HAP-1 (cell line): ENCODE data around the gene TRIM71.

Experiments
- DNase-seq, 2 experiments: peaks; one replicate each; pipeline ENCODE4 v3.0.0-alpha.2; 2016 to 2020; ENCODE audit warnings: low spot score in 2 of 2
- H3K27me3 ChIP-seq: fragments of 250-450 bp; sonication (Bioruptor Pico); 2 replicates; pipeline ENCODE4 v1.5.1; 2020; ENCODE audit warnings: low read depth, mild to moderate bottlenecking, moderate library complexity
- H3K36me3 ChIP-seq: fragments of 250-450 bp; sonication (Bioruptor Pico); replicated peaks from 2 replicates; pipeline ENCODE4 v1.5.1; 2020; ENCODE audit warnings: mild to moderate bottlenecking
- H3K4me1 ChIP-seq: fragments of 250-450 bp; sonication (Bioruptor Pico); 2 replicates; pipeline ENCODE4 v1.5.1; 2020; ENCODE audit warnings: mild to moderate bottlenecking
- H3K4me3 ChIP-seq: fragments of 250-450 bp; sonication (Bioruptor Pico); 2 replicates; pipeline ENCODE4 v1.5.1; 2020; ENCODE audit warnings: mild to moderate bottlenecking, moderate library complexity
- H3K9me3 ChIP-seq: fragments of 250-450 bp; sonication (Bioruptor Pico); 2 replicates; pipeline ENCODE4 v1.5.1; 2020; ENCODE audit warnings: mild to moderate bottlenecking, moderate library complexity
- in situ Hi-C: fragments of 300-500 bp; cut with MboI; formaldehyde crosslinking; loops from 3 replicates; pipeline ENCODE4 v1.14.3; 2020; ENCODE audit warnings: low sequenced_read_pairs, inconsistent platforms, mixed read lengths

The TRIM71 gene

DNA sequence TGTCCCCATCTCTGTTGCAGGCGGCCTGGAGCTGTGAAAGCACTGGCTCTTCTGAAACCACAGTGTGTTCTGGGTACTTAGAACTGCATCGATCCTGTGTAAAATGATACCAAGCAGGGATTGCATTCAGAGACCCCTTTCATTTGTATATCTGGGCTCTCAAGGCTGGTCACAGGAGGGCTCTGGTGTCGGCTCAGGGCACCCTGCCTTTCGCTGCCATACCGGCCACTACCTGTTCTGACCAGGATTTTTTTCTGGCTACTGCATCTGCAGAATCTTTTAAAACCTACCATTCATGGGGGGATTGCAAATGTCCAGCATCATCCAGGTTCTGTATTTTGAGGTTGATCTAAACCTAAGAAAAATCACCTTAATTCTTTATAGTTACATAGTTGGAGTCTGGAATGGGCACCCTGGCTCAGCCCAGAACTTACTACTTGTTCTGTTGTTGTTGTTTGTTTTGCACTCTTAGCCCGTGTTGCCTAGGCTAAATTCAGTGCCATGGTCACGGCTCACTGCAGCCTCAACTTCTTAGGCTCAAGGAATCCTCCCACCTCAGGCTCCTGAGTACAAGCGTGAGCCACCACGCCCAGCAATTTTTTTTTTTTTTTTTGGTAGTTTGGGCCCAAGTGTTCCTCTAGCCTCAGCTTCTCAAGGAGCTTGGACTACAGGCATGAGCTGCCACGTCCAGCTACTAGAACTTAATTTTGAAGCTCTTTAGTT is 52.7 kb downstream of the TRIM71 start:
- no peaks in the 10 kb centered on the region for H3K9me3 ChIP-seq
- H3K27me3 ChIP-seq = no peaks in the 10 kb centered on the region
- peaks cover 32% of the 10 kb centered on the region for H3K4me1 ChIP-seq
- H3K36me3 ChIP-seq = peaks cover 2% of the 10 kb centered on the region; the same call in 1 of the 2 replicates
- H3K4me3 ChIP-seq = no peak overlapping the region
- in situ Hi-C loops = no loop called here
- DNase-seq = no peak

DNA sequence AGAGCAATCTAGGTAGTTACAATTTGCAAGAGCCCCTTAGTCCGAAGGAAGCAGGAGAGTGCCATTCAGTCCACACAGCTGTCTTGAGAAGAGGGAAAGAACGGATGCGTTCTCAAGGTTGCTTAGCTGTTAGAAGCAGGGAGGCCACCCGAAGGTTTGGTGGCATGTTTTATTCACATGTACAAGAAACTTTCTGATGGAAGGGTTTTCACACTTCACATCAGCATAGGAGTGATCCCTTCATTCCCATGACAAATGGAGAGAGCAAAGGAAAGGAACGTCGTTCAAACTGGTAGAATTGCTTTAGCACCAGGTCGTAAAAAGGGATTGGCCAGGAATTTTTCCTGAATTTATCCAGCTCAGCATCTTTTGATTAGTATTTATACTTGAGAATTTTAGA is 53.5 kb downstream of the TRIM71 start:
- DNase-seq = no peak
- Histone ChIP-seq H3K36me3 (peaks cover 6% of the 10 kb centered on the region; the same call in 1 of the 2 replicates), H3K4me3 (no peak overlapping the region), H3K27me3 (no peaks in the 10 kb centered on the region), H3K4me1 (peaks cover 37% of the 10 kb centered on the region), H3K9me3 (no peaks in the 10 kb centered on the region)
- in situ Hi-C loops = no loop called here

DNA sequence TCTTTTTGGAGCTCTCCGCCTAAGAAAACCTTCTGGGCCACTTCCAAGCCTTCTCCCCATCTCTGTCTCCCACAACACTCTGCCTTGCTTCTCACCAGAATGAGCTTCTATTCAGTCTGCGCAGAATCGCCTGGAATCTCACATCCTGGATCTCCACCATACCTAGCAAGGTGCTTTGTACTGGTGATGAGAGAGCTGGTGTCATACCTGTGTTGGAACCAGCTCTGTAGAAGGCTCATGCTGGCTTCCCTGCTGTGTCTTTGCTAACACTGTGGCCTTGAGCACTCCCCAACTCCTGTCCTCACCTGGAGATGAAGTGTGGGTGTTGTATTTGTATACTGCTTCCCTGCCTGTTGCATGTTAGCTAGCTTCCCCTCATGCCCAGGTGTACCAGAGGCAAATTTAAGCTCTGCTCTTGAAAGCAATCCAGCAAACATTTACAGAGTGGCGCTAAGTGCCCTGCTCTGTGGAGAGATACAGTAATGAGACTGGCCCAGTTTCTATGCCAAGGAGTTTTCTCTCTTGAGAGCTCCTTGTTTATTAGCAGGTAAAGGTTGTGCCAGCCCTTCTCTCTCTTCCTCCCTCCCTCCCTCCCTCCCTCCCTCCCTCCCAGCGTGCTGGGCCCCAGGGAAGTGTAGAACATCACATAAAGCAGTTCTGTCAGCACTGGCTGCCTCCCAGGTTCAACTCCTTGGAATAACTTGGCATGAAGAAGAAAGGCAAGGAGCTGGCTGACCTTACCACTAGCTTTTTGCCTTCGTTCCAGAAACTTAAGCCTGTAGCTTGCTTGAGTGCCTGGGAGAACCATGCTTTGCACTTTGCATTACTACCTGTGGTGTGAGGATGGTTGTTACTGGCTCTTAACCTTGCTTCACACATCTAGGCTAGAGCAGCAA is 54.9 kb downstream of the TRIM71 start:
- Histone ChIP-seq H3K4me3 (no peak overlapping the region), H3K36me3 (peaks cover 18% of the 10 kb centered on the region), H3K4me1 (peaks cover 35% of the 10 kb centered on the region), H3K9me3 (no peaks in the 10 kb centered on the region), H3K27me3 (no peaks in the 10 kb centered on the region)
- DNase-seq = no peak
- in situ Hi-C loops = no loop called here

DNA sequence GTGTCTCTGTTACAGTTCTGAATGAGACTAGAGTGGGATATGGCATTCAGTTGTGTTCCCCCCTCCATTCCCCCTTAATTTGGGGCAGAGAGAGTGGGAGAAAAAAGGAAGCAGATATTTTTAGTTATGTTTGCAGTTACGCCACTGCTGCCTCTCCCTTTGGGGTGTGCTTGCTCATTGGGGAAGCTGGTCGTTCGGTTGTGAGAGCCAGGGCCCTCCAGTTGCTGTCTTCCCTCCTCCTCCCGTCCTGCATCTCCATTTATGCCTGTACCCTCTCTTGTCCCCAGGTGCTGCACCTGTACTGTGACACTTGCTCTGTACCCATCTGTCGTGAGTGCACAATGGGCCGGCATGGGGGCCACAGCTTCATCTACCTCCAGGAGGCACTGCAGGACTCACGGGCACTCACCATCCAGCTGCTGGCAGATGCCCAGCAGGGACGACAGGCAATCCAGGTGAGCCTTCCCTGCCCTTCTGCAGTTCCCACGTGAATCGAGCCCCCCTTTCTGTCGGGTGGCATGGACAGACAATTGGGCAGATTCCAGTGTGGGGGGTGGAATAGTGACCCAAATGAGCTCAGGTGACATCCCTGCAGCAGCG is 55.8 kb downstream of the TRIM71 start:
- in situ Hi-C loops = no loop called here
- peaks cover 22% of the 10 kb centered on the region for H3K36me3 ChIP-seq

DNA sequence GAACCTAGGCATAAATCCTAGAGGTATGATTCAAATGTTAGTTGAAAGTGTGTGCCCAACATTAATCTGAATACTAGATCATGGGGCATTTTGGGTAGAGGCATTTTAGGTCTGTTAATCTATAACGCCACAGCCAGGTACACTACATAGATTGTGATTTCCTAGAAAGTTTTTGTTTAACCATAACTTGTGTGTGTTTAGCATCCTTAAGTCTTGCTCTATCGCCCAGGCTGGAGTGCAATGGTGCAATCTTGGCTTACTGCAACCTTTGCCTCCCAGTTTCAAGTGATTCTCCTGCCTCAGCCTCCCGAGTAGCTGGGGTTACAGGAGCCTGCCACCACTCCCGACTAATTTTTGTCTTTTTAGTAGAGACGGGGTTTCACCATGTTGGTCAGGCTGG is 59.1 kb downstream of the TRIM71 start:
- H3K4me1 ChIP-seq = peaks cover 13% of the 10 kb centered on the region
- peaks cover 22% of the 10 kb centered on the region for H3K36me3 ChIP-seq
- in situ Hi-C loops = no loop called here
- H3K9me3 ChIP-seq = no peaks in the 10 kb centered on the region
- H3K4me3 ChIP-seq = no peak overlapping the region
- DNase-seq = no peak
- no peaks in the 10 kb centered on the region for H3K27me3 ChIP-seq

More for the DNA sequence above, 55.8 kb downstream of the TRIM71 start:
- Histone ChIP-seq H3K9me3 (no peaks in the 10 kb centered on the region), H3K4me1 (peaks cover 35% of the 10 kb centered on the region), H3K4me3 (no peak overlapping the region), H3K27me3 (no peaks in the 10 kb centered on the region)
- no peak for DNase-seq

DNA sequence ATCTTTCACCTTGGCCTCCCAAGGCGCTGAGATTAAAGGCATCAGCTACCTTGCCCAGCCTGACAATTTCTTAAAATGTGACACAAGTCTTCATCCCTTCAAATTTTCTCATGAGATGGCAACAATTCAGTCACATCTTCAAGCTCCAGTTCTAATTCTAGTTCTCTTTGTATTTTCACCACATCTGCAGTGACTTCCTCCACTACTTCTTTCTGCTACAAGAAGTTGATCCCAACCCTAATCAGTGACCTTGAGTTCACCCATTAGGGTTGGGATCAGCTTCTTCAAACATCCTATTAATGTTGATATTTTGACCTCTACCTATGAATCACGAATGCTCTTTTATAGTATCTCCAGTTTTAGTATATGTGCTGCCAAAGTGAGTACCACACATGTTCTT is 59.8 kb downstream of the TRIM71 start:
- H3K4me3 ChIP-seq = no peak overlapping the region
- H3K4me1 ChIP-seq = peaks cover 13% of the 10 kb centered on the region
- H3K9me3 ChIP-seq = no peaks in the 10 kb centered on the region
- no peaks in the 10 kb centered on the region for H3K27me3 ChIP-seq
- H3K36me3 ChIP-seq = peaks cover 22% of the 10 kb centered on the region
- DNase-seq = no peak
- in situ Hi-C loops = no loop called here

- Histone ChIP-seq H3K4me3 (no peak overlapping the region), H3K27me3 (no peaks in the 10 kb centered on the region), H3K4me1 (peaks cover 8% of the 10 kb centered on the region), H3K9me3 (no peaks in the 10 kb centered on the region), H3K36me3 (peaks cover 30% of the 10 kb centered on the region)
- in situ Hi-C loops = no loop called here
- DNase-seq = no peak
Measured at GRCh38 chr3:32880225-32880624, 62.4 kb downstream of the TRIM71 start.

DNA sequence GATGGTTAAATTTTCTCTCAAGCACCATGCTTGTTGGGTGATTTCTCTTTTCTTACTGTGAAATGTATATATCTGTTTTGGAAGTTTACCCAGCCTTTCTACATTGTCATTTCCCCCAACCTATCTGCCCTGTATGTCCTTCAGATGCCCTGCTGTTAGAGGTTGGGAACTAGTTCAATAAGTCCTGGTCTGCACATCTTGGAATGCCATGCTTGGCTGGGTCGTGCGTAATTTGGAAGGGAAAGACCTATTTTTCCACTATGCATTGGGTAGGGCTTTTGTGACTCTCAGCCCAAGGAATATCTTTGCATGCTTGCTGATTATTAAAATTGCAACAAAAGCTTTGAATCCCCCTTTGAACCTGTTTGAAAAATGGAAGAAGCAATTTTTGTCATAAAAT is 63.8 kb downstream of the TRIM71 start:
- Histone ChIP-seq H3K36me3 (peaks cover 35% of the 10 kb centered on the region), H3K9me3 (no peaks in the 10 kb centered on the region), H3K4me1 (no peaks in the 10 kb centered on the region), H3K4me3 (no peak overlapping the region), H3K27me3 (no peaks in the 10 kb centered on the region)
- no peak for DNase-seq
- in situ Hi-C loops = no loop called here

- Histone ChIP-seq H3K9me3 (no peaks in the 10 kb centered on the region), H3K36me3 (peaks cover 36% of the 10 kb centered on the region)
- no peak for DNase-seq
Measured at GRCh38 chr3:32882189-32882588, 64.4 kb downstream of the TRIM71 start.

GRCh38 chr3:32882603-32883025 is 64.8 kb downstream of the TRIM71 start:
- H3K36me3 ChIP-seq = peaks cover 33% of the 10 kb centered on the region
- H3K4me1 ChIP-seq = no peaks in the 10 kb centered on the region
- in situ Hi-C loops = no loop called here

More at GRCh38 chr3:32882189-32882588, 64.4 kb downstream of the TRIM71 start:
- no peaks in the 10 kb centered on the region for H3K4me1 ChIP-seq
- no peaks in the 10 kb centered on the region for H3K27me3 ChIP-seq
- in situ Hi-C loops = no loop called here
- H3K4me3 ChIP-seq = no peak overlapping the region

DNA sequence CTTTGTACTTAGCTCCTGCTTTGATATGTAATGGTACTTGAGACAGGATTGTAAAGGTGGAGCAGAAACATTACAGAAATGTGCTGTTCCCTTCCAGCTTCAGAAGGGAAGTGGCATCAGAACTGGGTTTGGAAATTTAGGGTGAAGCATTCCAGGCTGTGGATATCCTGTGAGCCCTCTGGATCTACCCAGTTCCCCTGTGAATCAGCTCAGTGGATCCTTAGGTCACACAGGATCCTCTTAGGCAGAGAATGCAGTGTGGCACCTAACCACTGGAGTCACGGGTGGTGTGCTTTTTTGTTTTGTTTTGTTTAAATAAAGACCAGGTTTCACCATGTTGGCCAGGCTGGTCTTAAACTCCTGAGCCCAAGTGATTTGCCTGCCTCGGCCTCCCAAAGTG is 66.0 kb downstream of the TRIM71 start:
- Histone ChIP-seq H3K4me1 (no peaks in the 10 kb centered on the region), H3K27me3 (no peaks in the 10 kb centered on the region), H3K36me3 (peaks cover 30% of the 10 kb centered on the region), H3K9me3 (no peaks in the 10 kb centered on the region), H3K4me3 (no peak overlapping the region)
- DNase-seq = no peak
- in situ Hi-C loops = no loop called here

More at GRCh38 chr3:32882603-32883025, 64.8 kb downstream of the TRIM71 start:
- no peak overlapping the region for H3K4me3 ChIP-seq
- H3K9me3 ChIP-seq = no peaks in the 10 kb centered on the region
- H3K27me3 ChIP-seq = no peaks in the 10 kb centered on the region
- DNase-seq = no peak

DNA sequence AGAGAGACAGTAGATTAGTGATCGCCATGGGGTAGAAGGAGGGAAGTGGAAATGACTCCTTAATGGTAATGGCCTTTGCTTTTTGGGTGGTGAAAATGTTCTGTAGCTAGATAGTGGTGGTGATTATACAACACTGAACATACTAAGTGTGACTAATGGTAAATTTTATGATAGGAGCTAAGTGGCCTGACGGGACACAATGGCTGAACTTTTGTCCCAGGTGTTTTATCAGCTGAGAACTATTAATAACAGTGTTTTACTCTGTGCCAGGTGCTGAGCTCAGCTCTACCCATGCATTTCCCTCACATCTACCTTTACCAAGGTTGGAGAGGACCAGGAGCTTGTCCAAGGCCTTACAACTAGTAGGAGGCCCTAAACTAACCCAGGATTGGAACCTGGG is 66.8 kb downstream of the TRIM71 start:
- peaks cover 33% of the 10 kb centered on the region for H3K36me3 ChIP-seq
- no peaks in the 10 kb centered on the region for H3K4me1 ChIP-seq
- H3K27me3 ChIP-seq = no peaks in the 10 kb centered on the region
- no peak overlapping the region for H3K4me3 ChIP-seq
- no peaks in the 10 kb centered on the region for H3K9me3 ChIP-seq
- in situ Hi-C loops = no loop called here
- no peak for DNase-seq

DNA sequence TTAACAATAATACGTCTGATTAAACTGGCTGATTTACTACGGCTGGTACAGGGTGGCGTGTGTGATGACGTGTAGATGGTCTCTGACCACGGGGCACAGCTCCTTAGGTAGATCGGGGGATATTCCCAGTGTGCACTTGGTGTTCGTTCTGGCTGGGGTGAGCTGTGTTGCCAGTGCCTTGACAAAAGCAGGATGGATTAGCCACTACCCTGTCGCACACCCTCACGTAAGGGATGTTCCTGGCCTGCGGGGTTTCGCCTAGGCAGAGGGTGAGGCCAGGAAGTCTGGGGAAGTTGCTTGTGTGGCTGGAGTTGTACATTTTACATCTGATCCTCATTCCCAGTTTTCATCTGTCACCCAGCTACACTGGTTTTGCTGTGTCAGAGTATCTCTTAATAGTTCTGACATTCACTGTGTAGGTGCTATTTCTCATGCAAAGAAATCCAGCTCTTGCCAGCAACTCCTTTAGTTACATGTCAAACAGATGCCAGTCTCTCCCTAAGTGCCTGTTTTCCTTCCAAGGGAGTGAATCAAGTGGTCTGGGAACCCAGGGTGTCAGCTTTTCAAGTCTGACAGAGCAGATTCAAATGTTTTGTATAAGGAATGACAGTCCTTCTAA is 67.6 kb downstream of the TRIM71 start:
- Histone ChIP-seq H3K4me3 (no peak overlapping the region), H3K36me3 (peaks cover 41% of the 10 kb centered on the region), H3K4me1 (no peaks in the 10 kb centered on the region), H3K27me3 (no peaks in the 10 kb centered on the region), H3K9me3 (no peaks in the 10 kb centered on the region)
- no peak for DNase-seq
- in situ Hi-C loops = no loop called here
